GM12872 (cell line): ENCODE measurements around the gene EIF4E1B.

Experiments
- TF ChIP-seq, protein P1 (sequence below): IDR thresholded peaks from 3 replicates; pipeline ENCODE4 v1.5.1; 2011; ENCODE audit warnings: low read depth, mild to moderate bottlenecking, low read length, moderate library complexity; ENCODE audit not compliant: insufficient read depth

EIF4E1B gene

DNA sequence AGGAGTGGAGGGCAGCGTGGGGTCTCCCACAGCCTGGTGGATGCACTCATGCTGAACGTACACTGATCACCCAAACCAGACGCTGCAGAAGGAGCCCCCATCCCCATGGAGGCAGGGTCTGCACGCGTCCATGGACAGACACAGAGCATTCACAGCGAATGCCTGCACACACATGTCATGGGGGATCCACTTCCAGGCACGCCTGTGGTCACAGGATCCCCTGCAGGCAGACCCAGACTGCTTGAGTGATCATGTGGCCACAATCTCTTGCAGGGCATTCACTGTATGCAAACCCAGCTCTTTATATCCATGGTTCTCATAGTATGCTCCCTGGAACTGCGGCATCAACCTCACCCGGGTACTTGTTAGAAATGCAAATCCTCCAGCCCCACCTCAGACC lies 5.5 kb upstream of the EIF4E1B start:
- TF ChIP-seq, protein P1, sequence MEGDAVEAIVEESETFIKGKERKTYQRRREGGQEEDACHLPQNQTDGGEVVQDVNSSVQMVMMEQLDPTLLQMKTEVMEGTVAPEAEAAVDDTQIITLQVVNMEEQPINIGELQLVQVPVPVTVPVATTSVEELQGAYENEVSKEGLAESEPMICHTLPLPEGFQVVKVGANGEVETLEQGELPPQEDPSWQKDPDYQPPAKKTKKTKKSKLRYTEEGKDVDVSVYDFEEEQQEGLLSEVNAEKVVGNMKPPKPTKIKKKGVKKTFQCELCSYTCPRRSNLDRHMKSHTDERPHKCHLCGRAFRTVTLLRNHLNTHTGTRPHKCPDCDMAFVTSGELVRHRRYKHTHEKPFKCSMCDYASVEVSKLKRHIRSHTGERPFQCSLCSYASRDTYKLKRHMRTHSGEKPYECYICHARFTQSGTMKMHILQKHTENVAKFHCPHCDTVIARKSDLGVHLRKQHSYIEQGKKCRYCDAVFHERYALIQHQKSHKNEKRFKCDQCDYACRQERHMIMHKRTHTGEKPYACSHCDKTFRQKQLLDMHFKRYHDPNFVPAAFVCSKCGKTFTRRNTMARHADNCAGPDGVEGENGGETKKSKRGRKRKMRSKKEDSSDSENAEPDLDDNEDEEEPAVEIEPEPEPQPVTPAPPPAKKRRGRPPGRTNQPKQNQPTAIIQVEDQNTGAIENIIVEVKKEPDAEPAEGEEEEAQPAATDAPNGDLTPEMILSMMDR: no peak

DNA sequence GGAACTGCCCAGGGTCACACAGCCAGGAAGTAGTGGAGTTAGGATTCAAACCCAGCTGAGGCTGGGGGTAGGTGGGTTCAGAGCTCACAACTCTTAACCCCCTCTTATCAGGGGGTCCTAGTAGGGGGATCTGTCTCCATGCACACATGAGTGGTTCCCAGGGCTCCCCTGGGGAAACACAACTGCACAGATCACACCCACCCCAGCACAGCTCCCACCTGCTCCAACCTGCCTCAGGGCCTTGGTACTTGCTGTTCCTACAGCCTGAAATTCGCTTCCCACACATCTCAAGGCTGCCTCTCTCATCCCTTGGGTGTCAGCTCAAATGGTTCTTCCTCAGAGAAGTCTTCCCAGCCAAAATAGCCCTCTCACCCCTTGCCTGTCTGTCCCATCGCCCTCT lies 5.0 kb upstream of the EIF4E1B start:
- TF ChIP-seq, protein P1: no peak

GRCh38 chr5:176625966-176626875 lies 4.3 kb upstream of the EIF4E1B start:
- TF ChIP-seq, protein P1: no peak

DNA sequence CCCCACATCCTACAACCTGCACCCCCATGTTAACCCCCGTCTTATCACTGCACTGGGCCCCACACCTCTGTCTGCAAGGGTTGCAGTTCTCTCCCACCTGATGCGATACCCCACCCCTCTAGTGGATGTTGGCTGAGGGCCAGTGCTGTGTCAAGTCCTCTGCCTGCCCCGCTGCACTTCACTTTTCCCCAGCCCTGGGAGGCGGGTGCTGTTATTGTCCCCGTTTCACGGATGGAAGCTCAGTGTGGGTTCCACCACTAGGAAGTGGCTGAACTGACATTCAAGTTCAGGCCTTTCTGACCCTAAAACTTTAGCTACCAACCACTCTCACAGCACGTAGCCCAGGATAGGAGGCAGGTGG lies 3.6 kb upstream of the EIF4E1B start:
- TF ChIP-seq, protein P1: no peak

- TF ChIP-seq, protein P1: no peak
Measured at GRCh38 chr5:176627582-176627981, 2.9 kb upstream of the EIF4E1B start.

- TF ChIP-seq, protein P1: no peak
Measured at GRCh38 chr5:176628406-176629228, 1.9 kb upstream of the EIF4E1B start.

- TF ChIP-seq, protein P1: no peak
Measured at GRCh38 chr5:176629317-176629852, 1.1 kb upstream of the EIF4E1B start.
